Type B pancreatic cell (in vitro differentiated cells): ENCODE results near the gene HSD17B2. TPM values are rescaled to one million over a fixed set of nuclear protein-coding genes. Genes with fewer than 3 reads are reported as not detected.

Experiments
- DNase-seq: peaks from one replicate; pipeline ENCODE4 v3.0.0; 2021; ENCODE audit warnings: mixed read lengths; ENCODE audit not compliant: unreplicated experiment; ENCODE audit errors: extremely low spot score
- H3K27ac Mint-ChIP-seq: 2 replicates; pipeline ENCODE4 v1.8.0; 2021; ENCODE audit warnings: mild to moderate bottlenecking, mixed read lengths
- H3K27me3 Mint-ChIP-seq: 2 replicates; pipeline ENCODE4 v1.8.0; 2021; ENCODE audit warnings: mixed read lengths
- H3K36me3 Mint-ChIP-seq: 2 replicates; pipeline ENCODE4 v1.8.0; 2021; ENCODE audit warnings: mixed read lengths
- H3K4me1 Mint-ChIP-seq: one replicate; pipeline ENCODE4 v1.8.0; 2021; ENCODE audit warnings: mixed read lengths; ENCODE audit not compliant: unreplicated experiment
- H3K4me3 Mint-ChIP-seq: 2 replicates; pipeline ENCODE4 v1.8.0; 2021; ENCODE audit warnings: mild to moderate bottlenecking, mixed read lengths
- H3K9me3 Mint-ChIP-seq: 2 replicates; pipeline ENCODE4 v1.8.0; 2021; ENCODE audit warnings: mixed read lengths
- CTCF ChIP-seq: fragments of 200-600 bp; sonication (generic); conservative IDR thresholded peaks from 2 replicates; pipeline ENCODE4 v1.5.0; 2021; ENCODE audit warnings: antibody characterized with exemption, mild to moderate bottlenecking
- total RNA-seq: library from RNA; stranded (reverse); gene quantifications from 2 replicates; pipeline ENCODE4 v1.2.1, GENCODE V29; 2021; ENCODE audit warnings: low replicate concordance

HSD17B2 gene
- total RNA-seq, 1 donor from 2014 or later: 6.8 TPM

DNA sequence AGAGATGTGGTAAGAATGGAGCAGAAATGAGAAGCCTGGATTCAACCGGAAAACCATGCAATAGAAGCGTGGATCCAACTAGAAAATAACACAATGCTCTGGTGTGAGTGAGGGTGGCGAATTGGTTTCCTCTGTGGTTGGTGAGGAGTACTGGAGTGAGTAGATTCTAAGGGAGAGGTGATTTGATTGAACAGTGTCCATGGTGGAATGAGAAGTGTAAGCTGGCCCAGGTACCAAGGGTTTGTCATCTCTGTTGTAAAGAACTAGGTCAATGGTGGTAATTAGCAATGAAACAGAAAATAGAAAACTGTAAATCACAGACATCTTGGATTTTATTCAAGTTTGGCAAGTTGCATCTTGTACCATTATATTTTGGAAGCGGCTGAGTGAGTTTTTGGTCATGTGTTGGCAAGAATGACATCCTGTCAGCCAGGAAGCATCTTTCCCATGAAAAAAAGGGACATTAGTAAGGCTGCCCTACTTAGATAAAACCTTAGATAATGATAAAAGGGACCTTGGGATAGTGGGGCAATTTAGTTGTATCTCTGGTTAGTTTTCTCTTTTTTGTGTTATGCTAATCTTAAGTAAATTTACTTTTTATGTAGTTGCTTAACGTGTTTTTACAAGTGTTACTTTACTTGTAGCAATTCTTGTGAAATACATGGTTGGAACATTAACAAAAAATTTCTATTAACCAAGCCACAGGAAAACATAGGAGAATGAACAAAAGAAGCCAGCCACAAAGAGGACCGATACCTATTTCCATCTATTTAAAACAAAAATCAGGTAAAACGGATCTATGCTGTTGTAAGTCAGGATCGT lies 20.9 kb downstream of the HSD17B2 start:
- Mint-ChIP-seq H3K9me3 (peaks cover 8% of the 10 kb centered on the region), H3K27me3 (peaks cover 7% of the 10 kb centered on the region), H3K4me1 (no peaks in the 10 kb centered on the region), H3K4me3 (no peak overlapping the region), H3K27ac (no peak overlapping the region), H3K36me3 (no peaks in the 10 kb centered on the region)
- no peak for DNase-seq
- no peak for TF ChIP-seq CTCF

DNA sequence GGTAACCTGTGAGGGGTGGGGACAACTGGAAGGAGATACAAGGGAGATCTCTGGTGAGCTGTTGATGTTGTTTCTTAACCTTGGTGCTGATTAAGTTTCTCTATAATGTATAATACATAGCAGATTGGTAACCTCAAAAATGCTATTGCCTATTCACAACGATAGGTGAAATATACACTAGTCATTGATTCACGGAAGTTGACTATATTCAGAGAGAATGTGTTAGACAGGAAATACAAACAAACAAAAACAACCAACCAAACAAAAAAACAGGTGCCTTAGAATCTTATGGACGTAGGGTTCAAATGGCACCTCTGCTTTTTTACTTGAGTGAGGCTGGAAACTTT lies 21.5 kb downstream of the HSD17B2 start:
- no peak for DNase-seq

GRCh38 chr16:82059161-82059982 lies 24.3 kb downstream of the HSD17B2 start:
- Mint-ChIP-seq H3K27me3 (peaks cover 7% of the 10 kb centered on the region), H3K4me3 (no peak overlapping the region), H3K9me3 (peaks cover 8% of the 10 kb centered on the region), H3K27ac (no peak overlapping the region), H3K4me1 (no peaks in the 10 kb centered on the region), H3K36me3 (no peaks in the 10 kb centered on the region)
- no peak for DNase-seq
- no peak for TF ChIP-seq CTCF

More for the DNA sequence above, 21.5 kb downstream of the HSD17B2 start:
- no peak for TF ChIP-seq CTCF
- peaks cover 8% of the 10 kb centered on the region for H3K9me3 Mint-ChIP-seq
- no peak overlapping the region for H3K27ac Mint-ChIP-seq
- peaks cover 7% of the 10 kb centered on the region for H3K27me3 Mint-ChIP-seq
- H3K4me3 Mint-ChIP-seq: no peak overlapping the region
- no peaks in the 10 kb centered on the region for H3K4me1 Mint-ChIP-seq
- no peaks in the 10 kb centered on the region for H3K36me3 Mint-ChIP-seq

GRCh38 chr16:82059983-82060421 lies 24.9 kb downstream of the HSD17B2 start:
- no peak overlapping the region for H3K27ac Mint-ChIP-seq
- H3K27me3 Mint-ChIP-seq: peaks cover 7% of the 10 kb centered on the region
- no peaks in the 10 kb centered on the region for H3K4me1 Mint-ChIP-seq
- no peak for TF ChIP-seq CTCF
- no peak overlapping the region for H3K4me3 Mint-ChIP-seq
- peaks cover 8% of the 10 kb centered on the region for H3K9me3 Mint-ChIP-seq
- H3K36me3 Mint-ChIP-seq: no peaks in the 10 kb centered on the region
- DNase-seq: no peak

- H3K4me1 Mint-ChIP-seq: no peaks in the 10 kb centered on the region
- DNase-seq: no peak
- no peaks in the 10 kb centered on the region for H3K36me3 Mint-ChIP-seq
- no peaks in the 10 kb centered on the region for H3K9me3 Mint-ChIP-seq
- peak; percentile 56 for TF ChIP-seq CTCF
- no peaks in the 10 kb centered on the region for H3K27me3 Mint-ChIP-seq
- H3K4me3 Mint-ChIP-seq: no peak overlapping the region
- H3K27ac Mint-ChIP-seq: no peak overlapping the region
These were observed 26.9 kb downstream of the HSD17B2 start for GRCh38 chr16:82061861-82062525.
